AG04449 (cell line): ENCODE results near the gene RALBP1.

Experiments used
- CTCF ChIA-PET: fragments of 350-600 bp; formaldehyde crosslinking; extraction: SDS; loops from one replicate; lab custom pipeline; 2021; ENCODE audit warnings: antibody characterized with exemption; lab: Yijun Ruan, JAX
- POLR2A ChIA-PET: fragments of 400-600, 350-600 bp; formaldehyde crosslinking; extraction: SDS; loops from one replicate; lab custom pipeline; 2020; ENCODE audit warnings: antibody characterized with exemption, inconsistent platforms; lab: Yijun Ruan, JAX
- DNase-seq: peaks from one replicate; pipeline ENCODE4 v3.0.0-alpha.2; 2010; ENCODE audit warnings: low read depth, low spot score
- H3K4me3 ChIP-seq: 2 replicates; pipeline ENCODE4 v1.5.1; 2011; ENCODE audit warnings: low read depth, mild to moderate bottlenecking, control low read depth, low read length
- TF ChIP-seq, protein P1 (sequence below): IDR thresholded peaks from one replicate; pipeline ENCODE4 v1.5.1; 2011; ENCODE audit warnings: mild to moderate bottlenecking, moderate library complexity, low read length, control low read depth, inconsistent platforms; ENCODE audit not compliant: insufficient read depth; ENCODE audit errors: missing control alignments

The RALBP1 gene

DNA sequence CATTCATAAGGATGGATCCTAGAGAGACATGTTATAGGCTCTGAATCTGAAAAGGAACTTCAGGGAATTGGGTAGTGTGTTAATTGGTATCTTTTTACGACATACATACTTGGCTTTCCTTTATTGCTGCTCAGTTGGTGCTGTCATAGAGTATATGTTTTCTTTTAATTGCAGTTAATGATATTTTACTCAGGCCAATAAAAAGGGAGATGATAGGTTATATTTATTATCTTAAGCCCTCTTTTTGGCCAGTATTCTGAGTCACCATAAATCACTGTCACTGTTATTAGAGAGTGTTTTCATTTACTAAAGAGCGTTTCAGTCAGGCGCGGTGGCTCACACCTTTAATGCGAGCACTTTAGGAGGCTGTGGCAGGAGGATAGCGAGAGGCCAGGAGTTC, 47.6 kb downstream of the RALBP1 start:
- TF ChIP-seq, protein P1, sequence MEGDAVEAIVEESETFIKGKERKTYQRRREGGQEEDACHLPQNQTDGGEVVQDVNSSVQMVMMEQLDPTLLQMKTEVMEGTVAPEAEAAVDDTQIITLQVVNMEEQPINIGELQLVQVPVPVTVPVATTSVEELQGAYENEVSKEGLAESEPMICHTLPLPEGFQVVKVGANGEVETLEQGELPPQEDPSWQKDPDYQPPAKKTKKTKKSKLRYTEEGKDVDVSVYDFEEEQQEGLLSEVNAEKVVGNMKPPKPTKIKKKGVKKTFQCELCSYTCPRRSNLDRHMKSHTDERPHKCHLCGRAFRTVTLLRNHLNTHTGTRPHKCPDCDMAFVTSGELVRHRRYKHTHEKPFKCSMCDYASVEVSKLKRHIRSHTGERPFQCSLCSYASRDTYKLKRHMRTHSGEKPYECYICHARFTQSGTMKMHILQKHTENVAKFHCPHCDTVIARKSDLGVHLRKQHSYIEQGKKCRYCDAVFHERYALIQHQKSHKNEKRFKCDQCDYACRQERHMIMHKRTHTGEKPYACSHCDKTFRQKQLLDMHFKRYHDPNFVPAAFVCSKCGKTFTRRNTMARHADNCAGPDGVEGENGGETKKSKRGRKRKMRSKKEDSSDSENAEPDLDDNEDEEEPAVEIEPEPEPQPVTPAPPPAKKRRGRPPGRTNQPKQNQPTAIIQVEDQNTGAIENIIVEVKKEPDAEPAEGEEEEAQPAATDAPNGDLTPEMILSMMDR = no peak
- ChIA-PET POLR2A (no interaction called here), CTCF (no interaction called here)
- no peak for DNase-seq
- no peak overlapping the region for H3K4me3 ChIP-seq

DNA sequence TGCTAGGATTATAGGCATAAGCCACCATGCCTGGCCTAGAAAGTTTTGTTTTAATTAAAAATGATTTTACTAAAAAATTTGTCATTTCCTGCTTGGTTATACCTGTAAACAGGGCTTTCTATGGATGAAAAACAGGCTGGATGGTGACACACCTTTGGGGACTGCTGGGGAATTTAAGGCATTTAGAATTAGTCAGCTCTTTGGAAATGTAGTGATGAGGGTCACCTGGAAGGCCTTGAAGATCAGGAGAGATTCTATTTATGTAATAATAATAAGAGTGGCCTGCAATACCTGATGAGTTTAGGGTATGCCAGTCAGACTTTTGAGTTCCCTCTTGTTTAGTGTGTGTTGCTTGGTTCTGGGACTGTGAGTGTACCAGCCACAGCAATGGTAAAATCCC, 51.1 kb downstream of the RALBP1 start:
- ChIA-PET CTCF (interaction anchor here (2.7 kb wide), 1 partner anchor 10 kb away, joined by 22 read pairs; no protein-coding TSS in a partner anchor), POLR2A (no interaction called here)
- no peak for DNase-seq
- H3K4me3 ChIP-seq = no peak overlapping the region
- TF ChIP-seq, protein P1 = no peak

DNA sequence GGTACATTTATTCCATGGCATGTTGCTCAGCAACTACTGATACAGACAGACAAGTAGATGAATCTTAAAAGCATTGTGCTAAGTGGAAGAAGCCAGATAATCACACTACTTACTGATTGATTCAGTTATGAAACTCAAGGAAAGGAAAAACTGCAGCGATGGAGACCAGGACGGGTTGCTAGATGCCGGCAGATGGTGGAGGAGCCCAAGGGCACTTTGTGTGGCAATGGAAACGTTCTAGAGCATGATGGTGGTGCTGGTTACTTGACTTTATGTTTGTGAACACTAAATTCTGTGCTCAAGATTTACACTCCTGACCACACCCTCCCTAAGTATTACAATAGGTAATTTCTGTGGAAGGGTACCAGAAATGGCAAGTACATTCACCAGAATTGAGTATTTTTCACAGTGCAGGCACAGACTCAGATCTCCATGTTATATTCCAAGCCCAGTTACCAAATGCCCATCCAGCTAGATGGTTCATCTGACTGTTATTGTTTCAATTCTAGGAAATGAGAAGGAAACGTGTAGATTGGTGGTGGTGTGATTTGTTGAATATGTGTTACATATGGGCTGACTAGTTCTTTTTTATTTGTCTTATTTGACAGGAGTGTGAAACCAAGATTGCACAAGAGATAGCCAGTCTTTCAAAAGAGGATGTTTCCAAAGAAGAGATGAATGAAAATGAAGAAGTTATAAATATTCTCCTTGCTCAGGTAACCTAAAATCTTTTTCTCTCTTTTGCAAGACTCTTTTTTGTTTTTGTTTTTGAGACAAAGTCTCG, 55.1 kb downstream of the RALBP1 start:
- ChIA-PET CTCF (interaction anchor here (2.0 to 2.4 kb wide), 2 partner anchors 13 to 14 kb away, joined by 8 to 18 read pairs; no protein-coding TSS in a partner anchor), POLR2A (no interaction called here)
- H3K4me3 ChIP-seq = no peak overlapping the region
- DNase-seq = no peak
- TF ChIP-seq, protein P1 = no peak

DNA sequence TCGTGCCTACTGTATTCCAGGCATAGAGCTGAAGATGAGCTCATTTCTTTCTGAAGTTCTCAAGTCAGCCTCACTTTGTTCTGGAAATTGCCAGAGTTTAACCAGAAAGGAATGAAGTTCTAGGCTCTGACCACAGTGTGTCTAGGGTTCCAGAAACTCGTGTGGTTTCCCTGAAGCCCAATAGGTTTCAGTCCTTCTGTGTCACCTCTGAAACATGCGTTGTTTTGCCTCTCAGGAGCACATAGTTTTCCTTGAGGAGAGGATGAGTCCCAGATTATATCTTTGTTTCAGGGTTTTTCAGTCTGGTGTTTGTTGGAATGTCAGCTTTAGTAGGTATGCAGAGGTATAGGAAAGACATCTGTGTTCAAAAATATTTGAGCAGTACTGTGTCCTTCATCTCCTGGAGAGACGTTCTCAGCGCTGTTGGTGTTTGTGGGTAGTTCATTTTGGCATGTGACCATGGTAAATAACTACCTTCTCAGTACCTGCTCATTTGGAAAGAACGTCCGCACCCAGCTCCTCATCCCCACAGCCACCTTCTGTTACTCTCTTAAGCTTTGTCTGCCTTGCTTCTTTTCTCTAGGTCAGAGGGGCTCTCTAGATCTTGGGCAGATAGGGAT, 56.6 kb downstream of the RALBP1 start:
- POLR2A ChIA-PET = interaction anchor here (0.6 to 1.2 kb wide), 2 partner anchors 13 to 382 kb away, joined by 3 read pairs; partner anchors contain the start of gene VAPA
- CTCF ChIA-PET = interaction anchor here (0.5 to 2.0 kb wide), 5 partner anchors 10 to 803 kb away, joined by 3 to 8 read pairs (median 3); no protein-coding TSS in a partner anchor
- no peak for DNase-seq
- no peak overlapping the region for H3K4me3 ChIP-seq
- TF ChIP-seq, protein P1 = no peak

DNA sequence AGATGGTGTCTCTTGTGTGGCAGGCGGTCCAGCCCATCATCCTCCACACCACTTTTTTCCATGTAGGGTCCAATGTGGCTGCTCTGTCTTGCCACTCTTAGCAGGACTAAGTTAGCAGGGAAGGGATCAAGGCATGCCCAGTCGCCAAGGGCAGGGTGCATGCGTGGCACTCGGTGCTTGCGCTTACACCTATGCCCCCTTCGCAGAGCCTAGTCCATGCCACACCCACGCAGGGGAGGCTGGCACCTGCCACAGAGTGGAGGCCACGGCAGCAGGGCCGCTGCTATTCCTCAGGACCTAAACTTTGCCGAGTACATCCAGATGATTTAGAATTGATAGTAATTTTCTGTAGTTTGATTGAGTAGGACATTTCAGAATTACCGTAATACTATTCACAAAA, 59.5 kb downstream of the RALBP1 start:
- TF ChIP-seq, protein P1 = no peak
- POLR2A ChIA-PET = no interaction called here
- no peak overlapping the region for H3K4me3 ChIP-seq
- CTCF ChIA-PET = interaction anchor here (1.9 kb wide), 1 partner anchor 18 kb away, joined by 6 read pairs; no protein-coding TSS in a partner anchor
- DNase-seq = no peak

DNA sequence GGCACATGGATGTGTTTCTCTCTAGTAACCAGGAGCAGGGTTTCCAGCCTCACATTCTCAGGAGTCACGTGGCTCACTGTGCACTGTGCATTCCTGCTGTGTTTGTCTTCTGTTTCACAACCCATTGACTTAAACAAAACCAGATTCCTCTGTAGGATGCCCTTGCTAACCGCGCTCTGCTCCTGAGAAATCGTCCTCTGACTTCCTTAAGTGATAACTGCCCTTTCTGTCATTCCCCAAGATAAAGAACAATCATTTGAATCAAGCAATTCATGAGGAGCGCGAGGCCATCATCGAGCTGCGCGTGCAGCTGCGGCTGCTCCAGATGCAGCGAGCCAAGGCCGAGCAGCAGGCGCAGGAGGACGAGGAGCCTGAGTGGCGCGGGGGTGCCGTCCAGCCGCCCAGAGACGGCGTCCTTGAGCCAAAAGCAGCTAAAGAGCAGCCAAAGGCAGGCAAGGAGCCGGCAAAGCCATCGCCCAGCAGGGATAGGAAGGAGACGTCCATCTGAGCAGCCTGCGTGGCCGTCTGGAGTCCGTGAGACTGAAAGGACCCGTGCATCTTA, 60.2 kb downstream of the RALBP1 start:
- TF ChIP-seq, protein P1 = no peak
- CTCF ChIA-PET = no interaction called here
- peak; percentile 89 for DNase-seq
- POLR2A ChIA-PET = no interaction called here
- H3K4me3 ChIP-seq = peak overlapping the region; percentile 39
